Fibroblast of peridontal ligament (primary cell): ENCODE measurements around the gene BRD8.

Source experiments
- DNase-seq: peaks from one replicate; pipeline ENCODE4 v3.0.0-alpha.2; 2010; ENCODE audit errors: extremely low read depth

The BRD8 gene

GRCh38 chr5:138102454-138103318 lies 75.7 kb downstream of the BRD8 start:
- DNase-seq = no peak

- DNase-seq = no peak
Observed at GRCh38 chr5:138096997-138097828, 81.2 kb downstream of the BRD8 start.

GRCh38 chr5:138096363-138096762 lies 82.1 kb downstream of the BRD8 start:
- DNase-seq = no peak

- DNase-seq = no peak
Observed at GRCh38 chr5:138095100-138095907, 83.1 kb downstream of the BRD8 start.

GRCh38 chr5:138093036-138093435 lies 85.4 kb downstream of the BRD8 start:
- DNase-seq = no peak

- no peak for DNase-seq
Observed at GRCh38 chr5:138092301-138092700, 86.1 kb downstream of the BRD8 start.

GRCh38 chr5:138091685-138092084 lies 86.7 kb downstream of the BRD8 start:
- no peak for DNase-seq
